ENCODE measurements around the gene SOCS1.

SOCS1 gene

GRCh38 chr16:11283820-11284248 lies 27.8 kb upstream of the SOCS1 start:
- DNase-seq: no peak

DNA sequence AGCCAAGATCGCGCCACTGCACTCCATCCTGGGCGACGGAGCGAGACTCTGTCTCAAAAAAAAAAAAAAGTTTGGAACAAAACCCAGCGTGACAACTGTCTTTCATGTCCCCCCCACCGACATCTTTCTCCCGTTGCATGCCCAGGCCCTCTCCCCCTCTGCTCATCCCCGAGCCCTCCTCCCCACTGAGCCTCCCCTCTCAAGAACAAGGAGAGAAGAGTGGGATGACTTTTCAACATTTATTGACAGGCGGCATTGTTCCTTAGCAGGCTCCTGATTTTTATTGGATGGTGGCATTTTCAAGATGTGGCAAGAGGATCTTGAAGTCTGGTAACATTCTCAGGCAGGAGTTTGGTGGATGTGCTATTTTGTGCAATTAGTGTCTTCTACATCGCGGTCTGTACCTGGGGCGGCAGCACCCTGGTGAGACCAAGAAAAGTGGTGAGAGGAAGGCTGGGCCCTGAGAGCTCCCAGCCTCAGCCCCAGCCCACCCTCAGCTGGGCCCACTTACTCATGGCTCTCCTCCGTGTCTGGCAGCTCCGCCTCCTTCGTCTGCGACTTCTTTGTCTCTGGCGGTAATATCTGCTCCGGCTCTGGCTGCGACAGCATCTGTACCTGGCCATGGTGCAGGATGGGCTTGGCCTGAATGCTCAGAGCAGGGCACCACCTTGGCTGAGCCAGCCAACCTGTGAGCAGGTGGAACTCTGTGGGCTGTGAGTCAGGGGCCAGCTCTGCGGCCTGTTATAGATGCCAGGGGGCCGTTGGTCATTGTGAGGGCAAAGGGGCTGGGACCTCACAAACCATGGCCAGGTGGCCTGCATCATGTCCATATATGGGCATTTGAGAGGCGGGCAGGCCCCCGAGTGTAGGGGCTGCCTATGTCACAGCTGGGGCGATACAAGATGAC lies 24.9 kb upstream of the SOCS1 start, which contains the start of gene PRM1:
Gene PRM1, minus strand, starts transcription at position 715 of the 907 bp plus-strand sequence. Its CDS starts 92 bp downstream, at position 623.
- DNase-seq: no peak

GRCh38 chr16:11278681-11279628 lies 23.0 kb upstream of the SOCS1 start:
- no peak for DNase-seq

DNA sequence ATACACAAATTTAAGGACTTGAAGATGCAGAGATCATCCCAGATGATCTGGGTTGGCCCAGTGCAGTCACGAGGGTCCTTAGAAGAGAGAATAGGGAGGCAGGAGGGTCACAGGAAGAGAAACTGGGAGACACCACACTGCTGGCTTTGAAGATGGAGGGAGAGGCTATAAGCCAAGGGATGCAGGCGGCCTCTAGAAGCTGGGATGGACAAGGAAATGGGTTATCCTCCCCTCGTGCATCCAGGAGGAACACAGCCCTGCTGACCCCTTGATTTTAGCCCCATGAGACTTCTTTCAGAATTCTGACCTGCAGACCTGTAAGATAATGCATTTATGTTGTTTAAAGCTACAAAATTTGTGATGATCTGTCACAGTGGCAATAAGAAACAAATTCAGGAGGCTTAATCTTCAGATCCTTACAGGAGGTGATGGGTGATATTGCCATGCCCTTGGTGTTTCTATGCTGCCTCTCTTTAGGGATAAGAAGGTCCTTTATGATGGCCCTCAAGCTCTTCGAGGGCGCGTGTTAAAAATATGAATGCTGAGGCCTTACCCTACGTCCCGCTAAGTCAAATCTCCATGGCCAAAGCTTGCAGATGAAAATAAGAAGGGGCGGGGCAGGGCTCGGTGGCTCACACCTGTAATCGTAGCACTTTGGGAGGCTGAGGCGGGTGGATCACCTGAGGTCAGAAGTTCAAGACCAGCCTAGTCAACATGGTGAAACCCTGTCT lies 21.8 kb upstream of the SOCS1 start:
- DNase-seq: no peak

GRCh38 chr16:11276896-11277593 lies 21.0 kb upstream of the SOCS1 start:
- no peak for DNase-seq

DNA sequence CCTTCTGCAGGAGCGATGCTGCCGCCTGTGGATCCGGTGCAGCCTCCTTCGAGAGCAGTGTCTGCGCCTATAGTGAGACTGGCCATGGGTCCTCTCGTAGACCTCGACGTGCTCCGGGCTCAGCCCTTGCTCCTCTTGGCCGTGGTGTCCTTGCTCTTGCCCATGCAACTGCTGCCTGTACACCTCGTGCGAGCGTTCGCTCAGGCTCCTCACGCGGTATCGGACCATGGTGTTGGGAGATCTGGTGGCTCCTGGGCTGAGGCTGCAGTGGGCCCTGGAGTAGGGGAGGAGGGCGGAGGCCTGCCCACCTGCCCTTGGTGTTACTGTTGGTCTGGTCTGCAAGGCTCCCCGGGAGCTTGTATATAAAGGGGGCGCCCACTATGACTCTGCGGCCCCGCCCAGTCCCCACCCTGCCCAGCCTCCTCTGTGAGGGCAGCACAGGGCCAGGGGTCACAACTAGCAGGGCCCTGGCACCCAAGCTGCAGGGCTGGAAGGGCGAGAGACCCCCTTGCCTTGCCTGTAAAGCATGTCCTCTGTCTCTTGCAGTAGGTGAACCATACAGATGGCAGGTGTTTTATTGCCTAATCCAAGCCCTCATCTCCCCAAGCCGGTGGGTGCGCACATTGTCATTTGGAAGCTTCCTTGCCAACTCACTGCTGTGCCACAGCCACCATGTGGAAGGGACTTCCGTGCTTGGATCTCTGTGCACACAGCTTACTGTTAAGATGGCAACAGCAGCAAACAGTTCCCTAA lies 20.3 kb upstream of the SOCS1 start, which contains the start of gene PRM2:
Gene PRM2, minus strand, starts transcription at position 338 of the 753 bp plus-strand sequence. Its CDS starts 110 bp downstream, at position 228.
- no peak for DNase-seq

GRCh38 chr16:11274964-11275363 lies 19.0 kb upstream of the SOCS1 start:
- no peak for DNase-seq

DNA sequence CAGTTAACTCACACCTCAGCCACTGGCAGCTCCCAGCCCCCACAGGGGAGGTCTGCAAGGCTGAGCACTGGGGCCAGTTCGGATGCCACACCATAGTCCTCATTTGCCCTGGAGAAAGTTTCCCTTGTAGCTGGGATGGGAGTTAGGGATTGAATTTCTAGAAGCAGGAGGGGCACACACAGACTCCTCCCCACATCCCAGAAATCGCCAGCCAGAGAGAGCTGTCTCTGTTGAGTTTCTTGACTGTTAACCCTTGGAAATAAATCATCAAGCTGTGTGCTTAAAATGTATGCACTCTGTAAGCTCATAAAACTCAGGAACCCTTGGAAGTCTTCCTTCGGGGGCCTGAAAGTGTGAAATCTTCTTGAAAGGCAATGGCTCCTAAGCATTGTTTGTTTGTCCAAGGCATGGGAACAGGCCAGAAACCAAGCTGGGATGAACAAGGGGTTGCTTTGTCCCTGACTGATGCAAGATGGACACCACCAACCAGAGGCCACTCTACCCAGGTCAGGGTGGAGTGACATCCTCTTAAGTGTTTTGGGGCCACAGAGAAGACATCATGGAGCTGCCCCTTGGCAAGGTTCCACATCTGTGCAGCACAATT lies 17.8 kb upstream of the SOCS1 start:
- DNase-seq: no peak

DNA sequence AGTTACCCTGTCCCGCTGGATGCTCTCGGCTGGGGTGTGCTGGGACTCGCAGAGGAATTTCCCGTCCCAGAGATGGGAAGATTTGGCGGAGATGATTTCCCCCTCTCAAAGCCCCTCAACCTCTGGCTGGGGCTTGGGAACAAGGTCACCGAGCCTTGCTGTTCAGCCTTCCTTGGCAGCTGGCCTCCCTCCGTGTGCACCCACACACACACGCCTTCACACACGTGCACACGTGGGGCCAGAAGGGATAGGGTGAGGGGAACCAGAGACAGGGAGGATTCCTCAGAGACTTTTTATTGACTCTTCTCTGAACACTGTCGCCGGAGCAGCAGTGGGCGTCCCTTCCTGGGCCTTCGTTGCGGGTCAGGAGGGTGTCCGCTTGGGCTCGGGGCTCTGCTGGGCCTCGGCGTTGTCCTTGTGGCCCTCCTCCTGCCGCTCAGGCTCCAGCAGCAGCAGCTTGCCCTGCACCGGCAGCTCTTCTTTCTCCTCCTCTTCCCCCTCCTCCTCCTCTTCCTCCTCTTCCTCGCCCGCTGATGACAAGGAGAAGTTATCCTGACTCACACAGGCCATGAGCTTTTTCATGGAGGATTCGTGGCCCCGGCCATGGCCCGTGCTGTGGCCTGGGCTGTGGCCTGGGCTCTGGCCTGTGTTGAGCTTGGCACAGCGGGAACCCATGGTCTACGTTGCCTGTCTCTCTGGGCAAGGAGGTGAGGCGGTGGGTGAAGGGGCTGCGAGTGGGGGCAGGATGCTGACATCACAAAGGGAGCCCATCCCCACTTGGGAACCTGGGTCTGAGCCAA lies 17.1 kb upstream of the SOCS1 start, which contains the start of gene PRM3:
Gene PRM3, minus strand, starts transcription at position 709 of the 800 bp plus-strand sequence. Its CDS starts 34 bp downstream, at position 675.
- DNase-seq: no peak

- no peak for DNase-seq
Observed at GRCh38 chr16:11272484-11272883, 16.5 kb upstream of the SOCS1 start.

- no peak for DNase-seq
Observed at GRCh38 chr16:11271610-11272009, 15.6 kb upstream of the SOCS1 start.

- DNase-seq: no peak
Observed at GRCh38 chr16:11270602-11271162, 14.7 kb upstream of the SOCS1 start.

GRCh38 chr16:11268921-11269375 lies 12.9 kb upstream of the SOCS1 start, which contains the start of gene TNP2:
TSS of gene TNP2 (minus strand) at chr16:11269325. CDS start at chr16:11269262, 63 bp downstream.
- no peak for DNase-seq

GRCh38 chr16:11265124-11265523 lies 9.1 kb upstream of the SOCS1 start:
- no peak for DNase-seq

DNA sequence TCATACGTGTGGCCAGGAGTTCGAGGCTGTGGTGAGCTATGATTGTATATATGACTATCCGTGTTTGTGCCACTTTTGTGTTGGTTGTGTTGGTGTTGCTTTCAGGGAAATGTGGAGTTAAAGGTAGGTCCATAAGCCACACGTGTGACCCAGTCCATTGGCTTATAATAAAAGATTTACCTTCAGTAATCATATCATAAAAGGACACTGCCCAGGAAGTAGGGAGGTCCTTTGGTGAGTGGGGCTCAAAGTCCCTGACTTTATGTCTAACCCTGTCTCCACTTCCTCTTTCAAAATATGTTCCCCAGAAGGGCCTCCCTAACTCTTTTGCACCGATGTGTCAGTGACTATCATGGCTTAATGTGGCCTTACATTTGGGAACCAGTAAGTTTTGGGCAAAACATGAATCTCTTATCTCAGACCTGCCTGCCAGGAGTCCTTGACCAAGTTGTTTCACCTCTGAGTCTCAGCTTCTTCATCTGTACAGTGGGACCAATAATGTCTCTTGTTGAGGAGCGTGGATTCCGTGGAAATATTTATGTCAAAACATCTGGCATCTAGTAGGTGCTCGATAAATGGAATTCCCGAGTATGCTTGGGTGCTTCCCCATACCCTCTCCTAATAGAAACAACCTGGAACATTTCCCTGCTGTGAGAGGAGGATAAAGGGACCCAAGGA lies 8.3 kb upstream of the SOCS1 start:
- no peak for DNase-seq

- peak; percentile 82 for DNase-seq
Observed at GRCh38 chr16:11263737-11264136, 7.7 kb upstream of the SOCS1 start.

GRCh38 chr16:11262915-11263314 lies 6.9 kb upstream of the SOCS1 start:
- DNase-seq: no peak

DNA sequence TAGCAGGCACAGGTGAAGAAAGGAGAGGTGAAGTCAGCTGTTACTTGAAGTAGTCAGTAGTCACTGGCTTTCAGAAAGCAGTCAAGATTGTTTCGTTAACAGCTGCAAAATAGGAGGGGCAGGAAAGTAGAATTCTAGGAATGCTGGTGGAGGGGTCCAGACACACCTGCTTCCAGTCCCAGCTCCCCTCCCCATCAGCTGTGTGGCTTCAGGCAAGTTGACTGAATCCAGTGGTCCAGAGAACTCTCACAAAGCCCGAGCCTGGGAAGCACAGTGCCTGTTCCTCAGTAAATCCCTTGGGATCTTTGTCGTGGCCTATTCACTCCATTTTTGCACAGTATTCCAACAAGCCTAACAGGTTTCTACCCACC lies 4.6 kb upstream of the SOCS1 start:
- DNase-seq: no peak

Measured in activated effector memory CD4-positive, alpha-beta T cell treated with anti-CD3 and anti-CD28 coated beads, Interleukin-2, amount 50 U/mL, for 16 hours (primary cell).